ENCODE data around the gene MMP2. TPM values are rescaled to one million over a fixed set of nuclear protein-coding genes. Genes with fewer than 3 reads are reported as not detected.

The MMP2 gene
- total and polyA plus RNA-seq, 2 experiments from 2014 or later = 25.6 to 43.8 TPM

DNA sequence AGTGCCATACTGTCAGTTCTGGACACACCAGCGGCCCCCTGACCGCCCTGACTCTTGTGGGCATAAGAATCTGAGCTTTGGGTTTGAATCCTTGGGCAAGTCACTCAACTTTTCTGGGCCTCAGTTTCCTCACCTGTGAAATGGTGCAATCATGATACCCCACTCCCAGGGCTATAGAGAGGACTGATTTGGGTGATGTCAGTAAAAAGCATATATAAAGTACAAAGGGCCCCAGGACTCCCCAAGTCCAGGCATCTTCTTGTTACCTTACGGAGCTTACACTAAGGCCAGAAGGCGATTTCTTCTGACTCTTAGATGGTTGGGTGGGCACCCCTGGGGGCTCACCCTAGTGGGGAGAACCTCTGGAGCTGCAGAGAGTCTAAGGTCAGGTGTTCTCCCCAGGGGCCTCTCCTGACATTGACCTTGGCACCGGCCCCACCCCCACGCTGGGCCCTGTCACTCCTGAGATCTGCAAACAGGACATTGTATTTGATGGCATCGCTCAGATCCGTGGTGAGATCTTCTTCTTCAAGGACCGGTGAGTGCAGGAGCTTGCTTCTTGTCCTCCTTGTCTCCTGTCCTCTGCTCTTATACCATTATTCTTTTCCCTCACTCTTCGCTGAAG lies 13.9 kb downstream of the MMP2 start:
- Mint-ChIP-seq H3K4me3 (no peak overlapping the region), H3K27me3 (ENCODE audit: insufficient read depth, low read depth, poor library complexity) (peaks cover 7% of the 10 kb centered on the region), H3K9me3 (no peaks in the 10 kb centered on the region), H3K4me1 (peaks cover 18% of the 10 kb centered on the region; the same call in 2 of the 3 replicates), H3K36me3 (ENCODE audit: low read depth) (peaks cover 25% of the 10 kb centered on the region), H3K27ac (no peak overlapping the region)
- Histone ChIP-seq H3K27me3 (ENCODE audit: insufficient read depth) (no peaks in the 10 kb centered on the region), H3F3A (replicated peaks; ENCODE audit: low read depth) (no peaks in the 10 kb centered on the region), H3K27ac (ENCODE audit: low read depth) (no peak overlapping the region), H3K4me1 (ENCODE audit: insufficient read depth) (peaks cover 8% of the 10 kb centered on the region), H3K4me2 (no peak overlapping the region), H2AFZ (no peak overlapping the region), H3K36me3 (ENCODE audit: insufficient read depth) (no peaks in the 10 kb centered on the region), H3K4me3 (no peak overlapping the region), H3K79me2 (replicated peaks; ENCODE audit: insufficient read depth) (no peaks in the 10 kb centered on the region), H3K9me2 (ENCODE audit: insufficient read depth) (no peaks in the 10 kb centered on the region), H4K20me1 (replicated peaks; ENCODE audit: insufficient read depth) (no peaks in the 10 kb centered on the region; the same call in 1 of the 2 replicates)
- no peak for DNase-seq (ENCODE audit: low spot score)
- no peak for ATAC-seq
- TF ChIP-seq ZNF114 (CRISPR knock-in tag; IDR thresholded peaks at IDR 0.05) (no peak), EZH2phosphoT487 (IDR thresholded peaks at IDR 0.05; ENCODE audit: unreplicated experiment) (no peak), EZH2 (IDR thresholded peaks at IDR 0.05; ENCODE audit: low read depth, unreplicated experiment) (no peak), CREB1 (CRISPR knock-in tag; IDR thresholded peaks at IDR 0.05; ENCODE audit: low read depth) (no peak), NANOG (IDR thresholded peaks at IDR 0.05; ENCODE audit: borderline replicate concordance) (no peak), POLR2AphosphoS5 (IDR thresholded peaks at IDR 0.05; ENCODE audit: low read depth) (no peak), STAT1 (IDR thresholded peaks at IDR 0.05; ENCODE audit: unreplicated experiment) (no peak), JUNB (IDR thresholded peaks at IDR 0.05; ENCODE audit: unreplicated experiment) (no peak), ZNF331 (CRISPR knock-in tag; IDR thresholded peaks at IDR 0.05; ENCODE audit: low read depth) (no peak)
- TF ChIP-seq, protein P1, sequence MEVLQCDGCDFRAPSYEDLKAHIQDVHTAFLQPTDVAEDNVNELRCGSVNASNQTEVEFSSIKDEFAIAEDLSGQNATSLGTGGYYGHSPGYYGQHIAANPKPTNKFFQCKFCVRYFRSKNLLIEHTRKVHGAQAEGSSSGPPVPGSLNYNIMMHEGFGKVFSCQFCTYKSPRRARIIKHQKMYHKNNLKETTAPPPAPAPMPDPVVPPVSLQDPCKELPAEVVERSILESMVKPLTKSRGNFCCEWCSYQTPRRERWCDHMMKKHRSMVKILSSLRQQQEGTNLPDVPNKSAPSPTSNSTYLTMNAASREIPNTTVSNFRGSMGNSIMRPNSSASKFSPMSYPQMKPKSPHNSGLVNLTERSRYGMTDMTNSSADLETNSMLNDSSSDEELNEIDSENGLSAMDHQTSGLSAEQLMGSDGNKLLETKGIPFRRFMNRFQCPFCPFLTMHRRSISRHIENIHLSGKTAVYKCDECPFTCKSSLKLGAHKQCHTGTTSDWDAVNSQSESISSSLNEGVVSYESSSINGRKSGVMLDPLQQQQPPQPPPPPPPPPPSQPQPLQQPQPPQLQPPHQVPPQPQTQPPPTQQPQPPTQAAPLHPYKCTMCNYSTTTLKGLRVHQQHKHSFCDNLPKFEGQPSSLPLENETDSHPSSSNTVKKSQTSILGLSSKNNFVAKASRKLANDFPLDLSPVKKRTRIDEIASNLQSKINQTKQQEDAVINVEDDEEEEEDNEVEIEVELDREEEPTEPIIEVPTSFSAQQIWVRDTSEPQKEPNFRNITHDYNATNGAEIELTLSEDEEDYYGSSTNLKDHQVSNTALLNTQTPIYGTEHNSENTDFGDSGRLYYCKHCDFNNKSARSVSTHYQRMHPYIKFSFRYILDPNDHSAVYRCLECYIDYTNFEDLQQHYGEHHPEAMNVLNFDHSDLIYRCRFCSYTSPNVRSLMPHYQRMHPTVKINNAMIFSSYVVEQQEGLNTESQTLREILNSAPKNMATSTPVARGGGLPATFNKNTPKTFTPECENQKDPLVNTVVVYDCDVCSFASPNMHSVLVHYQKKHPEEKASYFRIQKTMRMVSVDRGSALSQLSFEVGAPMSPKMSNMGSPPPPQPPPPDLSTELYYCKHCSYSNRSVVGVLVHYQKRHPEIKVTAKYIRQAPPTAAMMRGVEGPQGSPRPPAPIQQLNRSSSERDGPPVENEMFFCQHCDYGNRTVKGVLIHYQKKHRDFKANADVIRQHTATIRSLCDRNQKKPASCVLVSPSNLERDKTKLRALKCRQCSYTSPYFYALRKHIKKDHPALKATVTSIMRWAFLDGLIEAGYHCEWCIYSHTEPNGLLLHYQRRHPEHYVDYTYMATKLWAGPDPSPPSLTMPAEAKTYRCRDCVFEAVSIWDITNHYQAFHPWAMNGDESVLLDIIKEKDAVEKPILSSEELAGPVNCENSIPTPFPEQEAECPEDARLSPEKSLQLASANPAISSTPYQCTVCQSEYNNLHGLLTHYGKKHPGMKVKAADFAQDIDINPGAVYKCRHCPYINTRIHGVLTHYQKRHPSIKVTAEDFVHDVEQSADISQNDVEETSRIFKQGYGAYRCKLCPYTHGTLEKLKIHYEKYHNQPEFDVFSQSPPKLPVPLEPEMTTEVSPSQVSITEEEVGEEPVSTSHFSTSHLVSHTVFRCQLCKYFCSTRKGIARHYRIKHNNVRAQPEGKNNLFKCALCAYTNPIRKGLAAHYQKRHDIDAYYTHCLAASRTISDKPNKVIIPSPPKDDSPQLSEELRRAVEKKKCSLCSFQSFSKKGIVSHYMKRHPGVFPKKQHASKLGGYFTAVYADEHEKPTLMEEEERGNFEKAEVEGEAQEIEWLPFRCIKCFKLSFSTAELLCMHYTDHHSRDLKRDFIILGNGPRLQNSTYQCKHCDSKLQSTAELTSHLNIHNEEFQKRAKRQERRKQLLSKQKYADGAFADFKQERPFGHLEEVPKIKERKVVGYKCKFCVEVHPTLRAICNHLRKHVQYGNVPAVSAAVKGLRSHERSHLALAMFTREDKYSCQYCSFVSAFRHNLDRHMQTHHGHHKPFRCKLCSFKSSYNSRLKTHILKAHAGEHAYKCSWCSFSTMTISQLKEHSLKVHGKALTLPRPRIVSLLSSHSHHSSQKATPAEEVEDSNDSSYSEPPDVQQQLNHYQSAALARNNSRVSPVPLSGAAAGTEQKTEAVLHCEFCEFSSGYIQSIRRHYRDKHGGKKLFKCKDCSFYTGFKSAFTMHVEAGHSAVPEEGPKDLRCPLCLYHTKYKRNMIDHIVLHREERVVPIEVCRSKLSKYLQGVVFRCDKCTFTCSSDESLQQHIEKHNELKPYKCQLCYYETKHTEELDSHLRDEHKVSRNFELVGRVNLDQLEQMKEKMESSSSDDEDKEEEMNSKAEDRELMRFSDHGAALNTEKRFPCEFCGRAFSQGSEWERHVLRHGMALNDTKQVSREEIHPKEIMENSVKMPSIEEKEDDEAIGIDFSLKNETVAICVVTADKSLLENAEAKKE (CRISPR knock-in tag; IDR thresholded peaks at IDR 0.05) = no peak
- TF ChIP-seq, protein P2, sequence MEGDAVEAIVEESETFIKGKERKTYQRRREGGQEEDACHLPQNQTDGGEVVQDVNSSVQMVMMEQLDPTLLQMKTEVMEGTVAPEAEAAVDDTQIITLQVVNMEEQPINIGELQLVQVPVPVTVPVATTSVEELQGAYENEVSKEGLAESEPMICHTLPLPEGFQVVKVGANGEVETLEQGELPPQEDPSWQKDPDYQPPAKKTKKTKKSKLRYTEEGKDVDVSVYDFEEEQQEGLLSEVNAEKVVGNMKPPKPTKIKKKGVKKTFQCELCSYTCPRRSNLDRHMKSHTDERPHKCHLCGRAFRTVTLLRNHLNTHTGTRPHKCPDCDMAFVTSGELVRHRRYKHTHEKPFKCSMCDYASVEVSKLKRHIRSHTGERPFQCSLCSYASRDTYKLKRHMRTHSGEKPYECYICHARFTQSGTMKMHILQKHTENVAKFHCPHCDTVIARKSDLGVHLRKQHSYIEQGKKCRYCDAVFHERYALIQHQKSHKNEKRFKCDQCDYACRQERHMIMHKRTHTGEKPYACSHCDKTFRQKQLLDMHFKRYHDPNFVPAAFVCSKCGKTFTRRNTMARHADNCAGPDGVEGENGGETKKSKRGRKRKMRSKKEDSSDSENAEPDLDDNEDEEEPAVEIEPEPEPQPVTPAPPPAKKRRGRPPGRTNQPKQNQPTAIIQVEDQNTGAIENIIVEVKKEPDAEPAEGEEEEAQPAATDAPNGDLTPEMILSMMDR (conservative IDR thresholded peaks at IDR 0.05; ENCODE audit: low read depth in 2 of 2) = no peak
- TF ChIP-seq, protein P3, sequence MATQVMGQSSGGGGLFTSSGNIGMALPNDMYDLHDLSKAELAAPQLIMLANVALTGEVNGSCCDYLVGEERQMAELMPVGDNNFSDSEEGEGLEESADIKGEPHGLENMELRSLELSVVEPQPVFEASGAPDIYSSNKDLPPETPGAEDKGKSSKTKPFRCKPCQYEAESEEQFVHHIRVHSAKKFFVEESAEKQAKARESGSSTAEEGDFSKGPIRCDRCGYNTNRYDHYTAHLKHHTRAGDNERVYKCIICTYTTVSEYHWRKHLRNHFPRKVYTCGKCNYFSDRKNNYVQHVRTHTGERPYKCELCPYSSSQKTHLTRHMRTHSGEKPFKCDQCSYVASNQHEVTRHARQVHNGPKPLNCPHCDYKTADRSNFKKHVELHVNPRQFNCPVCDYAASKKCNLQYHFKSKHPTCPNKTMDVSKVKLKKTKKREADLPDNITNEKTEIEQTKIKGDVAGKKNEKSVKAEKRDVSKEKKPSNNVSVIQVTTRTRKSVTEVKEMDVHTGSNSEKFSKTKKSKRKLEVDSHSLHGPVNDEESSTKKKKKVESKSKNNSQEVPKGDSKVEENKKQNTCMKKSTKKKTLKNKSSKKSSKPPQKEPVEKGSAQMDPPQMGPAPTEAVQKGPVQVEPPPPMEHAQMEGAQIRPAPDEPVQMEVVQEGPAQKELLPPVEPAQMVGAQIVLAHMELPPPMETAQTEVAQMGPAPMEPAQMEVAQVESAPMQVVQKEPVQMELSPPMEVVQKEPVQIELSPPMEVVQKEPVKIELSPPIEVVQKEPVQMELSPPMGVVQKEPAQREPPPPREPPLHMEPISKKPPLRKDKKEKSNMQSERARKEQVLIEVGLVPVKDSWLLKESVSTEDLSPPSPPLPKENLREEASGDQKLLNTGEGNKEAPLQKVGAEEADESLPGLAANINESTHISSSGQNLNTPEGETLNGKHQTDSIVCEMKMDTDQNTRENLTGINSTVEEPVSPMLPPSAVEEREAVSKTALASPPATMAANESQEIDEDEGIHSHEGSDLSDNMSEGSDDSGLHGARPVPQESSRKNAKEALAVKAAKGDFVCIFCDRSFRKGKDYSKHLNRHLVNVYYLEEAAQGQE (IDR thresholded peaks at IDR 0.05; ENCODE audit: unreplicated experiment) = no peak

Measured in GM23338 (cell line).